ENCODE data around the gene SGCA. TPM values are rescaled to one million over a fixed set of nuclear protein-coding genes. Genes with fewer than 3 reads are reported as not detected.

The SGCA gene
- total RNA-seq, 1 experiment from 2014 or later, result 0.24 TPM

- H3K27ac Mint-ChIP-seq, result no peak overlapping the region
- H3K27me3 ChIP-seq (ENCODE audit: insufficient read depth, low read length), result no peaks in the 10 kb centered on the region; the same call in 1 of the 2 replicates
Measured at GRCh38 chr17:50133769-50134099, 32.1 kb upstream of the SGCA start.

More at GRCh38 chr17:50133769-50134099, 32.1 kb upstream of the SGCA start:
- Histone ChIP-seq H2BK12ac (ENCODE audit: insufficient read length, low read depth, low read length) (no peak overlapping the region), H2BK20ac (ENCODE audit: low read depth, low read length, poor library complexity, severe bottlenecking) (no peak overlapping the region), H2AFZ (ENCODE audit: low read length) (no peak overlapping the region), H3K14ac (ENCODE audit: insufficient read depth, low read length) (no peak overlapping the region), H3K9me3 (ENCODE audit: control insufficient read depth, low read depth, low read length) (no peaks in the 10 kb centered on the region), H3K79me1 (ENCODE audit: insufficient read depth, low read depth, low read length, poor library complexity, severe bottlenecking) (no peaks in the 10 kb centered on the region), H2BK15ac (ENCODE audit: low read depth, low read length) (no peak overlapping the region), H4K8ac (replicated peaks; ENCODE audit: insufficient read length, low read depth, low read length) (no peak overlapping the region), H3T11ph (ENCODE audit: low read length) (no peak overlapping the region), H2BK5ac (ENCODE audit: insufficient read length, low read length) (no peak overlapping the region), H4K91ac (ENCODE audit: insufficient read length, low read depth, low read length) (no peak overlapping the region), H3K79me2 (ENCODE audit: insufficient read depth, low read length) (no peaks in the 10 kb centered on the region), H2BK120ac (ENCODE audit: low read depth, low read length, poor library complexity, severe bottlenecking) (no peak overlapping the region), H3K4me2 (ENCODE audit: insufficient read depth, insufficient read length, low read length) (no peak overlapping the region), H3K4me1 (ENCODE audit: insufficient read depth, low read length) (peaks cover 5% of the 10 kb centered on the region; the same call in 1 of the 2 replicates), H3K23ac (ENCODE audit: insufficient read length, low read depth, low read length) (no peak overlapping the region), H3K23me2 (ENCODE audit: insufficient read length, low read depth, low read length, poor library complexity, severe bottlenecking) (peaks cover 7% of the 10 kb centered on the region), H3K27ac (ENCODE audit: insufficient read length, low read depth, low read length) (no peak overlapping the region), H3K9ac (ENCODE audit: extremely low read depth, insufficient read length, low read length) (no peak overlapping the region), H2AK5ac (ENCODE audit: insufficient read length, low read length) (no peak overlapping the region), H3K18ac (ENCODE audit: insufficient read length, low read depth, low read length) (no peak overlapping the region), H3K4ac (ENCODE audit: low read depth, low read length) (no peak overlapping the region), H4K5ac (ENCODE audit: insufficient read length, low read depth, low read length) (no peak overlapping the region), H4K20me1 (ENCODE audit: control insufficient read depth, insufficient read depth, insufficient read length) (no peaks in the 10 kb centered on the region), H3K56ac (ENCODE audit: insufficient read length, low read depth, low read length) (no peak overlapping the region)
- WGBS (ENCODE audit: extremely low coverage, insufficient read length, low lambda C conversion rate), result no CpG with 5 or more reads among the region's 16 CpGs
- DNase-seq, result no peak
- TF ChIP-seq CTCF (conservative IDR thresholded peaks at IDR 0.05), result no peak
- H3K36me3 Mint-ChIP-seq (ENCODE audit: insufficient read depth in 1 of 3, low read depth in 3 of 3), result peaks cover 8 to 29% (median 25%) of the 10 kb centered on the region in 3 experiments; a peak in 6 of 7 replicates
- H3K4me3 Mint-ChIP-seq, result peak overlapping the region in 1 of 2 experiments; percentile 58; a peak in 2 of 5 replicates
- H3K27me3 Mint-ChIP-seq (ENCODE audit: low read depth), result peaks cover 29% of the 10 kb centered on the region
- H3K4me1 Mint-ChIP-seq, result peaks cover 21 to 41% of the 10 kb centered on the region in 2 experiments
- H3K9me3 Mint-ChIP-seq, result no peaks in the 10 kb centered on the region; a peak in 1 of 5 replicates

Data from H9 (cell line).